SK-N-MC (cell line): ENCODE results near the gene ARHGAP26.

Experiments used
- EZH2 ChIP-seq: fragments of 200-600 bp; sonication (generic); IDR thresholded peaks from one replicate; pipeline ENCODE4 v1.6.1; 2017; ENCODE audit warnings: antibody characterized with exemption
- FOXP2 ChIP-seq: optimal IDR thresholded peaks from 2 replicates; pipeline ENCODE3; 2011; ENCODE audit warnings: mild to moderate bottlenecking, moderate library complexity; ENCODE audit not compliant: insufficient read depth; ENCODE audit errors: extremely low read length, control extremely low read depth
- POLR2AphosphoS5 ChIP-seq: IDR thresholded peaks from 2 replicates; pipeline ENCODE4 v1.6.1; 2012; ENCODE audit warnings: mild to moderate bottlenecking, low read depth, low read length, borderline replicate concordance

- TF ChIP-seq EZH2 (no peak), POLR2AphosphoS5 (no peak), FOXP2 (no peak)
Observed at GRCh38 chr5:143147902-143148301, 377.7 kb downstream of the ARHGAP26 start.
